Vagina (tissue), 2 donors: ENCODE data around the gene RGS3. TPM values are rescaled to one million over a fixed set of nuclear protein-coding genes. Genes with fewer than 3 reads are reported as not detected.

Source experiments
- DNase-seq, 2 donors: peaks; one replicate each; pipeline ENCODE4 v3.0.0-alpha.2; 2017; ENCODE audit errors: extremely low spot score in 2 of 2
- H3K27ac ChIP-seq: fragments of 200-600 bp; sonication (generic); one replicate; pipeline ENCODE4 v1.5.1; 2019
- H3K27me3 ChIP-seq: fragments of 200-600 bp; sonication (generic); one replicate; pipeline ENCODE4 v1.5.1; 2019
- H3K36me3 ChIP-seq, 2 donors: fragments of 200-600 bp; sonication (generic); one replicate each; pipeline ENCODE4 v1.5.1; 2017 to 2019
- H3K4me1 ChIP-seq: fragments of 200-600 bp; sonication (generic); one replicate; pipeline ENCODE4 v1.5.1; 2019
- H3K4me3 ChIP-seq, 2 donors: fragments of 200-600 bp; sonication (generic); 1 replicate in 1 of 2; 2 replicates in 1 of 2; pipeline ENCODE4 v1.5.1; 2016 to 2019
- H3K9me3 ChIP-seq: fragments of 200-600 bp; sonication (generic); one replicate; pipeline ENCODE4 v1.5.1; 2019
- POLR2A ChIP-seq, 2 donors: fragments of 450-650 bp; IDR thresholded peaks; one replicate each; pipeline ENCODE4 v1.6.1; 2017; ENCODE audit warnings: antibody characterized with exemption in 2 of 2, mild to moderate bottlenecking in 2 of 2, moderate library complexity in 2 of 2
- POLR2AphosphoS5 ChIP-seq, 2 donors: sonication (generic); formaldehyde crosslinking; IDR thresholded peaks; one replicate each; pipeline ENCODE4 v1.9.0; 2017; ENCODE audit warnings: antibody characterized with exemption in 2 of 2, mild to moderate bottlenecking in 2 of 2, low read depth in 1 of 2; ENCODE audit not compliant: insufficient read depth in 1 of 2
- intact Hi-C: fragments of 100-400 bp; cut with DNase I; formaldehyde crosslinking; loops from one replicate; pipeline ENCODE4 v1.15.1; 2023
- total RNA-seq: library from RNA; depleted of rRNA; stranded (reverse); fragments of >200 nt; gene quantifications from one replicate; pipeline ENCODE4 v1.2.3, GENCODE V29; 2016
- TF ChIP-seq, protein P1 (sequence below), 3 experiments: fragments of 450-650 bp in 2 of 3; fragments of 200-600 bp in 1 of 3; sonication (generic) in 1 of 3; IDR thresholded peaks; one replicate each; pipeline ENCODE4 v1.5.1; 2017 to 2019; ENCODE audit warnings: antibody characterized with exemption in 3 of 3, mild to moderate bottlenecking in 2 of 3, moderate library complexity in 2 of 3

The RGS3 gene
- total RNA-seq, 1 donor from 2014 or later: 27.0 TPM

DNA sequence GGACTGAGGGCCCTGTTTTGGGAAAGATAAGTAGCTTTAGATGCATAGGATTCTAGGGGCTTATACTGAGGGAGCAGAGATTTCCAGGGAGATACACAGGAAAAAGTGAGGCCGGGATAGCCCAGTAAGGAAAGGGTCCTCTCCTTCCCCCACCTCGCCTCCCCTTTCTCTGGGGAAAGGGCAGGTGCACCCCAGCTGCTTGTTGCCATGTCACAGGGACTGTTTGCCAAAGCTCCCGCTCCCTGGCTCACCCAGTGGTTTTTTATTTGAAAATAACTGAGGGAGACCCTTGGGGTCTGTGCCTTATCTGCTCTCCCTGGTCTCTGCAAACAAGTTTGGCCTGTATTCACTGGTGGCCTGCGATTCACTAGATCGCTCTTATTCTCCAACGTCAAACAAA lies 51.2 kb downstream of the RGS3 start:
- intact Hi-C loops: no loop called here
- peaks cover 4% of the 10 kb centered on the region for H3K4me1 ChIP-seq
- H3K4me3 ChIP-seq: no peak overlapping the region
- H3K9me3 ChIP-seq: no peaks in the 10 kb centered on the region
- no peak for DNase-seq
- TF ChIP-seq POLR2AphosphoS5 (IDR thresholded peaks at IDR 0.05; ENCODE audit: insufficient read depth in 1 of 2, low read depth in 1 of 2): no peak
- TF ChIP-seq, protein P1, sequence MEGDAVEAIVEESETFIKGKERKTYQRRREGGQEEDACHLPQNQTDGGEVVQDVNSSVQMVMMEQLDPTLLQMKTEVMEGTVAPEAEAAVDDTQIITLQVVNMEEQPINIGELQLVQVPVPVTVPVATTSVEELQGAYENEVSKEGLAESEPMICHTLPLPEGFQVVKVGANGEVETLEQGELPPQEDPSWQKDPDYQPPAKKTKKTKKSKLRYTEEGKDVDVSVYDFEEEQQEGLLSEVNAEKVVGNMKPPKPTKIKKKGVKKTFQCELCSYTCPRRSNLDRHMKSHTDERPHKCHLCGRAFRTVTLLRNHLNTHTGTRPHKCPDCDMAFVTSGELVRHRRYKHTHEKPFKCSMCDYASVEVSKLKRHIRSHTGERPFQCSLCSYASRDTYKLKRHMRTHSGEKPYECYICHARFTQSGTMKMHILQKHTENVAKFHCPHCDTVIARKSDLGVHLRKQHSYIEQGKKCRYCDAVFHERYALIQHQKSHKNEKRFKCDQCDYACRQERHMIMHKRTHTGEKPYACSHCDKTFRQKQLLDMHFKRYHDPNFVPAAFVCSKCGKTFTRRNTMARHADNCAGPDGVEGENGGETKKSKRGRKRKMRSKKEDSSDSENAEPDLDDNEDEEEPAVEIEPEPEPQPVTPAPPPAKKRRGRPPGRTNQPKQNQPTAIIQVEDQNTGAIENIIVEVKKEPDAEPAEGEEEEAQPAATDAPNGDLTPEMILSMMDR (IDR thresholded peaks at IDR 0.05): no peak
- no peak for TF ChIP-seq POLR2A (IDR thresholded peaks at IDR 0.05)
- no peaks in the 10 kb centered on the region for H3K36me3 ChIP-seq
- H3K27ac ChIP-seq: no peak overlapping the region
- H3K27me3 ChIP-seq: no peaks in the 10 kb centered on the region

DNA sequence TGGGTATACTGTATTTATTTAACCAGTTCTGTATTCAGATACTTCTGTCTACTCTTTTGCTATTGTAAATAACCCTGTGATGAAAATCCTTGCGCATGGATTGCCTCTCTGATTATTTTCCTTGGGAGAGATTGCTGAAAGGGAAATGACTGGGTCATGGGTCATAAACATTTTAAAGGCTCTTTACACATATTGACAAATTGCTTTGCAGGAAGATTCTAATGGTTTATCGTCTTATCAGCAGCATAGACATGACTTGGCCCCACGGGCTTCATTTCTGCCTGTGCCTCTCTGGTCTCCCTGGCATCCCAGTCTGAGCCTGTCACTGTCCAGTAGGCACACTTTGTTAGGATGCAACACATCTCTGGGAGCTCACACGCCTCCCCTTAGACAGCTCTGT lies 52.3 kb downstream of the RGS3 start:
- Histone ChIP-seq H3K27me3 (no peaks in the 10 kb centered on the region), H3K36me3 (no peaks in the 10 kb centered on the region), H3K4me1 (peaks cover 9% of the 10 kb centered on the region), H3K27ac (no peak overlapping the region), H3K9me3 (no peaks in the 10 kb centered on the region), H3K4me3 (no peak overlapping the region)
- DNase-seq: no peak
- intact Hi-C loops: no loop called here
- TF ChIP-seq, protein P1 (IDR thresholded peaks at IDR 0.05): no peak
- TF ChIP-seq POLR2A (IDR thresholded peaks at IDR 0.05) (no peak), POLR2AphosphoS5 (IDR thresholded peaks at IDR 0.05; ENCODE audit: insufficient read depth in 1 of 2, low read depth in 1 of 2) (no peak)

DNA sequence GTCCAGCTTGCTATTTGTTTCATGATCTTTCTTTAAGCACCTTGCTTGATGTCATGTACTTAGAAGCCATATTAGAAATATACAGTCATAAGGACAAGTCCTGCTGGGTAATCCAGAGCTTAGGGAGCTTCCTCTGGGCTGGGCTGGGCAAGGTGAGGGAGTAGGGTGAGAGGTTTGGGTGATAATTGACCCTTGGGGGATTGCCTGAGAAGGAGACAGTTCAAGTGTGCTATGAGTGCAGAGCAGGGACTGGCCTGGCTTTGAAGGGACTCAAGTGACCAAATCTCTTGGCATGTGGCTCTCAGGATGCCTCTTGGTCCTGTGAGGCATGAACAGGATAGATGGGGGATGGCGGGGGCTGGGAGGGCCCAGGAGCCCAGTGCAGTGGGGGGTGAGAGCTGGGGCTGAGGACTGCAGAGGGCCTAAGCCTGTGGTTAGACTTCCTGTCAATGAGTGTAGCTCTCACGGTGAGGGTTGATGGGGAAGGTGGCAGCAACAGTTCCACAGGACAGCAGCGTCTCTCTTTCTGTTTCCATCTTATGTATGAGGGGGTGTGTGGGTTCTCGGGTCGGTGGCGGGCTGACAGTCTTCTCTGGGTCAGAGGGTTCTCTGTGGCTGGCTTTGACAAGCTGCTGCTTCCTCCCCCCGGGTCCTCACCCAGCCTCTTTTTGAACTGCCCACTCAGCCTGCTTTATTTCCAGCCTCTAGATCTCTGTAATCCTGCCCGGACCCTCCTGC lies 53.5 kb downstream of the RGS3 start:
- Histone ChIP-seq H3K9me3 (no peaks in the 10 kb centered on the region), H3K27ac (no peak overlapping the region), H3K4me1 (peaks cover 10% of the 10 kb centered on the region), H3K4me3 (no peak overlapping the region), H3K27me3 (no peaks in the 10 kb centered on the region), H3K36me3 (no peaks in the 10 kb centered on the region)
- TF ChIP-seq, protein P1 (IDR thresholded peaks at IDR 0.05): no peak
- TF ChIP-seq POLR2A (IDR thresholded peaks at IDR 0.05) (no peak), POLR2AphosphoS5 (IDR thresholded peaks at IDR 0.05; ENCODE audit: insufficient read depth in 1 of 2, low read depth in 1 of 2) (no peak)
- intact Hi-C loops: no loop called here
- DNase-seq: no peak

DNA sequence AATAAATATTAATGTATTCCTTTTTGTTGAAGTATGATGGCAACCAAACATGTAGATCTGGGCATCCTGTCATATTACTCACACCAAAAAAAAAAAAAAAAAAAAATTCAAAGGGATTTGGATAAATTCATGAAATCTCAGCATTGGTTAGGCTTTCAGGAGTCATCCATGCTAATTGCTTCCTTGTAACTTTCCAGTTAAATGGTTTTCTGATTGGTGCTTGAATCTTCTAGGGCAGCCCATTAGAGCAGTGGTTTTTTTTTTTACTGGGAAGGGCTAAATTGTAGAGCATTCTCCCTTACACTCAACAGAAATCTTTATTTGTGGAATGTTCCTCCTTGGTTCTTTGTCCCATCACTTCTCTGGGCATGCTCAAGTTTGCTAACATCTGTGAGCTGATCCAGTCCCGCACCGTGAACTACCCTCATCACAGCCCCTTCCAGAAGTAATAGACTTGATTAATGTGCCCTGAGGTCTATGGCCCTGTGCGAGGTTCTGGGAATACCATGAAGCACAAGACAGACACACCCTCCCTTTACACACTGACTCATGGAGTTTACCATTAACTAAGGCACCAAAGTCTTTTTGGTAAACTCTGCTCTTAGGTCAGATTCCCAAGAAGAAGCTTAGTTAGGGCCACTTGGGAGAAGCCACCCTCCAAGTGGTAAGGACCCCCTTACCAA lies 56.0 kb downstream of the RGS3 start:
- Histone ChIP-seq H3K9me3 (no peaks in the 10 kb centered on the region), H3K27me3 (no peaks in the 10 kb centered on the region), H3K4me3 (no peak overlapping the region), H3K4me1 (peaks cover 35% of the 10 kb centered on the region), H3K27ac (peak overlapping the region; percentile 23), H3K36me3 (no peaks in the 10 kb centered on the region)
- intact Hi-C loops: no loop called here
- DNase-seq: no peak
- TF ChIP-seq POLR2A (IDR thresholded peaks at IDR 0.05) (no peak), POLR2AphosphoS5 (IDR thresholded peaks at IDR 0.05; ENCODE audit: insufficient read depth in 1 of 2, low read depth in 1 of 2) (no peak)
- TF ChIP-seq, protein P1 (IDR thresholded peaks at IDR 0.05): no peak

DNA sequence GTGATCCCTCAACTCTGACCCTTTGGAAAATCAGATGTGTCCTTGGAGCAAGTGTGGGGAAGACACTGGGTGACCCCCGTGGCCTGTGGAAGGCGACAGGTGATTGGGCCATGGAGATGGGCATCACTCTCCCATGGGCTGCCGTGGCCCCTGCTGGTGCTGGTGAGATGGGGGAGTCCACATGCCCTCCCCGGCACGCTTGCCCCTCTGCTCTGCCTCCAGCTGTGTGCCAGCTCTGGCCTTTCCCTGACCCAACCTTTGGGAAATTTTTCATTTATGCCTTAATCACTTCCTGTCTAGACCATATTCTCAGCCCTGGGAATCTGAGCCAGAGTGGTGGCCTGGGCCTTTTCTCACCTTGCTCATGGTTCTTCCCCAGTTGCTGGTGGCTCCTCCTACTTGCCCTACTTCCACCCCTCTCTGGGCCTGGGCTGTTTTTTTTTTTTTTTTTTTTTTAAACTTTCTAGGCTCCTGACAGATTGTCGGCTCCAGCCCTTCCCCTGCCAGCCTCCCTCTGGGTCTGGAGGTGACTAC lies 56.6 kb downstream of the RGS3 start:
- H3K4me3 ChIP-seq: no peak overlapping the region
- TF ChIP-seq POLR2A (IDR thresholded peaks at IDR 0.05) (no peak), POLR2AphosphoS5 (IDR thresholded peaks at IDR 0.05; ENCODE audit: insufficient read depth in 1 of 2, low read depth in 1 of 2) (no peak)
- TF ChIP-seq, protein P1 (IDR thresholded peaks at IDR 0.05): no peak
- no peaks in the 10 kb centered on the region for H3K9me3 ChIP-seq
- DNase-seq: no peak
- H3K36me3 ChIP-seq: no peaks in the 10 kb centered on the region
- H3K27me3 ChIP-seq: no peaks in the 10 kb centered on the region
- H3K27ac ChIP-seq: peak overlapping the region; percentile 23
- intact Hi-C loops: no loop called here
- H3K4me1 ChIP-seq: peaks cover 41% of the 10 kb centered on the region
